GM19463 (cell line): Measurements from ENCODE around the gene WBP11.

ENCODE experiments used
- ATAC-seq: cut with Tn5 transposase; IDR thresholded peaks from one replicate; pipeline ENCODE4 v1.9.1; 2021; ENCODE audit warnings: mild to moderate bottlenecking, moderate library complexity; ENCODE audit not compliant: unreplicated experiment

The WBP11 gene

DNA sequence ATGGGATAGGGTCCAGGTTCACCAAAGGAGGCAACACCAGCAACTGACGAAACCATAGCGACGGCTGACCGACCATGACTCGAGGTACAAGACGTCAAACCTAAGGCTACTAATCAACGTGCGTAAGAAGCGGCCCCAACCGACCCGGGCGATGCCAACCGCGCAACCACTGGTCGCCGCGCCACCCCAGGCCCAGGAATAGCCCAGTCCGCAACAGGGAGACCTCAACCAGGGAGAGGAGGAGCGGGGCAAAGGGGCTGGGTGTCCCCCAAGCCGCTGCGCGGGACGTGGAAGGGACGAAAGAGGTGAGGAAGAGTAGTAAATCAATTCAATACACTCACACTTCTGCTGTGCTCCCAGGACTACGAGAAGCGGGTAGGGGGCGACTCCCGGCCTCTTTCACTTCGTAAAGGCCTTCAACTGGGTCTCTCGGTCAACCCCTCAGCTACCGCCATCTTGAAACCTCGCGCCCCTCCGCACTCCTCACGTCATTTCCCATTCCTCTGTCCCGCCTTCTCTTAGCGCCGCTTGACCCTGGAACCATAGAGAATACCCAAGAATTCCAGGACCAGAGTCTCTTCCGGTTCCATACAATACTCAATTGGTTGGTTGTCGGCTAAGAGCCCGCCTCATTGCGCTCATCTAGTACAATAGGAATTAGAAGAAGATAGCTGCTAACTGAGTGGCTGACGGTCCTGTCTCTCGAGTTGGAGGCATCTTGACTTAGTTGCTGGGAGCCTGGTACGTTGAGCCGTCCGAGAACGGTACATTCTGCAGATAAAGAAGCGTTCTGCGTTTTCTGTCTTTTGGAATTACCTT is at the start of gene WBP11, which contains the start of gene C12orf60:
Gene WBP11, minus strand, starts transcription at position 468 of the 819 bp plus-strand sequence. CDS start 2,095 bp downstream, outside the sequence.
Gene C12orf60, plus strand, starts transcription at position 660 of the 819 bp plus-strand sequence. CDS start 19,266 bp downstream, outside the sequence.
- ATAC-seq, result peak; percentile 98

- no peak for ATAC-seq
Observed at GRCh38 chr12:14852880-14853279, 49.6 kb upstream of the WBP11 start.

- ATAC-seq, result peak; percentile 77
Observed at GRCh38 chr12:14850929-14851663, 47.8 kb upstream of the WBP11 start.

GRCh38 chr12:14849661-14850060 is 46.4 kb upstream of the WBP11 start:
- ATAC-seq, result no peak

DNA sequence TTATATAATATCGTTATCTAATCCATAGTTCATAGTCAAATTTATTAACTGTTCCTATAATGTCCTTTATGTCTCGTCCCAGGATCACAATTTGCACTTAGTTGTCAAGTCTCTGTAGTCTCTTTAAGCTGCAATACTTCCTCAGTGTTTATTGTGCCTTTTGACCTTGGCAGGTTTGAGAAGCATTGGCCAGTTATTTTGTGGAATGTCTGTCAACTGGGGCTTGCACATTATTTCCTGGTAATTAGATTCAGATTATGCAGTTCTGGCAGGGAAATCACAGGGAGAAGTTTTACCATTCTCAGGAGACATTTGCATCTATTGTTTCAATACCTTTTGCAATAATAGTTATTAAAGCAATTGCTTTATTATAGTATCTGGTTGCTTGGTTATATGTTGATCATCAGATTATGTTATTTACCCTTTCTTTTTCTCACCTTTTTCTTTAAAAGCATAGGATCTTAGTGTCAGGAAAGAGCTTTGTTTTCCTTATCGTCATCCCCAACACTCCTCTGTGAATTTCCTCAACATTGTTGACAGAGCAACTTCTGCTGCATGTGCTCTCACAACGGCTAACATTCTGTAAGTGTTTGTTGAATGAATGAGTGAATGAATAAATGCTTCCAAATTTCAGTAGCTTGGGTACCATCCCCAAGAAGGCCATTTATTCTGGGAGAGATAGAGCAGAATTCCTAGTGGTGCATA is 43.8 kb upstream of the WBP11 start:
- ATAC-seq, result no peak

- no peak for ATAC-seq
Observed at GRCh38 chr12:14846042-14846587, 42.8 kb upstream of the WBP11 start.

- ATAC-seq, result no peak
Observed at GRCh38 chr12:14845350-14845750, 42.1 kb upstream of the WBP11 start.

DNA sequence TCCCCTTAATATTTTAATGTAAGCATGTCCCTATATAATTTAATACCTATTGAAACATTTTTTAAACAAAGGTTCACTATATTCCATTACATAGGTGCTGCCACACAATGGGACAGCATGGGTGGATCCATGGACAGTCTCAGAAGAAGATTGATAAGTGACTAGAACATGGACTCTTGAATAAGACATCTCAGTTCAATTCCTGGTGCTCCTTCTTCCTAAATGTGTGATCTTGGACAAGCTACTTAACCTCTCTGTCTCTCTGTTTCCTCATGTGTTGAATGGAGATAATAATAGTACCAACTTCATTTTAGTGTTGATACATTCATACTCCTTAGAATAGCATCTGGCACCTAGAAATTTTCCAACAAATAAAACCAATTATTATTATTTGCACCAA is 41.1 kb upstream of the WBP11 start:
- ATAC-seq, result no peak

GRCh38 chr12:14843425-14843887 is 40.2 kb upstream of the WBP11 start, which contains the start of gene ART4:
Gene ART4, minus strand, starts transcription at chr12:14843526. Its CDS starts 413 bp downstream, at chr12:14843113.
- ATAC-seq, result no peak

DNA sequence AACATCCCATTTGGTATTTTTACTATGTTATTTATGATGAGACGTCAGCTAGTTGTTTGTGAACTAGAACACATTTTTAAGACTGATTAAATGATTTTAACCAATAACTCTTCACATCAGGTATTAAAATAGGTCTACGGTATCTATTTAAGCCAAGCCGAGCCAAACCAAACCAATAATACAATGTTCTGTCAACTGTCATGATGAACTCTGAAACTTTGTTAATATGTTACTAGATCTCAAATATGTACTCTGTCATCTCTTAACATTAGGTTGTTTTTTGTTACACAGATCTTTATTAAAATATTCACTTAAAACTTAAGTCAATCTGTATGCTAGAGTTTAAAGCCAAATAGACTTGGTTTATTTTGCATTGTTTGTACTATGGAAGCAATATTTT is 39.0 kb upstream of the WBP11 start:
- no peak for ATAC-seq

DNA sequence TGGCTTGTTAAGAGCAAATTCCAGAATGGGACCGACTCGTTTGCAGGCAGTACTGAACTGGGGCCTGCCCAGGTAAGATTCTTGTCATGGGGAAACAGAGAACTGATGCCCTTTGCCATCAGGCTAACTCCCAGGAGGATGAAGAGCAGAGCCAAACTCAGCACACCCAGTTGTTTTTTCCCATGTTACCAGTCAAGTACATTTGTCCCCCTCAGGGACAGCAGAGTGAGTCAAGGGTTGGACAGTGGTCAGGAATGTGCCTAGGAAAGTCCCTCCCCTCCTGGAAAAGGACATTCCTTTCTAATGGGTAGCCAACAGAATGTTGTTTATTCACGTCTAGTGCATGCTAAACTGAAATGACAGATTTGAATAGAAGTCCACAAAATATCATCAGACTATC is 38.5 kb upstream of the WBP11 start:
- no peak for ATAC-seq

DNA sequence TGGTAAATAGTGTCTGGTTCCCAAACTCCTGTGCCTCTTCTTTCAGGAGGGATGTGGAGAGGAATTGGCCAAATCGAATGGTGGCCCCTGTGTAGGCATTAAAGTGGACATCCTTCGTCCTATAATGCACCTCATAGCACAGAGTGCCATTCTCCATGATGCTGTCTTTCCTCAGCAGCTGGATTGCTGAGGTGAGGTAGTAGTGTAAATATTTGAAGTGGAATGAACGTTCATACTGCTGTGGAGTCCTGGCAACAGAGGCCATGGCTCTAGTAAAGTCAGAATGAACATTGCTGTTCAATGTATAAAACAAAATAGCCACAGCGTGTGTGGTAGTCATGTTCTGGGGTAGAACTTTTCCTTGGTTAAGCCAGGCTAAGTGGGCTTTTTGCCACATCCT is 37.3 kb upstream of the WBP11 start:
- no peak for ATAC-seq

- ATAC-seq, result no peak
Observed at GRCh38 chr12:14839262-14839661, 36.0 kb upstream of the WBP11 start.

GRCh38 chr12:14836336-14837210 is 33.3 kb upstream of the WBP11 start:
- ATAC-seq, result no peak

DNA sequence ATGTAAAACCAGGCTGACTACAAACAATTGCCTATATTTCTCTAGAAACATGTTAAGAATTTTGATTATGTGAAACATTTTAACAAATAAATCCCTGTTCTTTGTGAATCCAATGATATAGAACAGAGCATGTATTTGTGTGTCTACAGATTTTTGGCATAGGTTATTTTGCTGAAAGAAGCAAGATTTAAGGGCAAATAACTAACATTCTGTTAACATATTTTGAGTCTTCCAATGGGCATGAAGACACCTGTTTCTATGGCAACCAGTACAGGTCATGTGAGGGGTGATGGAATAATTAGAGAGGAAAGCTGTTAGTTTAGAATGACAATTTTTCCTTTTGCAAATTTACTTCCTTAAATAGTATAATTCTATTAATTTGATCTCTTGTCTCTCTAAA is 31.2 kb upstream of the WBP11 start:
- ATAC-seq, result no peak

GRCh38 chr12:14833952-14834351 is 30.7 kb upstream of the WBP11 start:
- no peak for ATAC-seq

DNA sequence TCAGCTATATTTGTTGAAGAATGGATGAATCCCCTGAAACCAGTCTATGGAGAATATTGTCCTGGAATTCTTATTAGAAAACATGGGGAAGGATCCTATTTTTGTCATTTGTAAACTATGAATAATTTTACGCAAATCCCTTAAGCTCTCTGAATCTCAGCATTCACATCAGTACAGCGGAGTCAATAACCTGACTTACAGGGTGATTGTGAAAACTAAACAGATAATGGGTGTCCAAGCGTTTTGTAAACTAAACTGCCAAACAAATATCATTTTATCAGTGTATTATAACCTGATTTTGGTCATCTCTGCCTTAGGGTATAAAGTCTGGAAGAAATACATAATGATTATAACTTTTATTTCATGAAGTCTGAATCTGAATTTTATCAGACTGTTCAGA is 30.1 kb upstream of the WBP11 start:
- ATAC-seq, result no peak

DNA sequence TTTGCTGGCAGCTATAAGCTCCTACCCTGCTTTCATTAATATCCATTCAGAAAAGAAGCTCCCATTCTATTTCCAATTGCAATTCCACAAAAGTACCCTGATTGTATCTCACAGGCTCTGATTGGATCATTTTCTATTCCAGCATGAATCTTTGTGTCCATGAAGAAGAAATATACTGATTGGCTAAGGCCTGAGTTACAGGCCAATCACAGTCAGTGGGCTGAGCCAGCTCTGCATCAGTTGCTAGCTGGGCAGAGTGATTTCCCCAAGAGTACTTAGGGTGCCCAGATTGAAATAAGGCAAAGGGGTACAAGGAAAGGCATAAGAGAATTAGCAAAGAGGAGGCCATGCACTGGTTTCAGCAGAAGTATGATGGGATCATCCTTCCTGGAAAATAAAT is 25.6 kb upstream of the WBP11 start:
- ATAC-seq, result peak; percentile 91

GRCh38 chr12:14827043-14827442 is 23.8 kb upstream of the WBP11 start:
- ATAC-seq, result no peak

- no peak for ATAC-seq
Observed at GRCh38 chr12:14826491-14826890, 23.2 kb upstream of the WBP11 start.
